Measurements from ENCODE around the gene GOLM1. TPM values are rescaled to one million over a fixed set of nuclear protein-coding genes. Genes with fewer than 3 reads are reported as not detected.

Gene GOLM1
- total RNA-seq, 1 donor from 2014 or later, result 21.6 TPM

DNA sequence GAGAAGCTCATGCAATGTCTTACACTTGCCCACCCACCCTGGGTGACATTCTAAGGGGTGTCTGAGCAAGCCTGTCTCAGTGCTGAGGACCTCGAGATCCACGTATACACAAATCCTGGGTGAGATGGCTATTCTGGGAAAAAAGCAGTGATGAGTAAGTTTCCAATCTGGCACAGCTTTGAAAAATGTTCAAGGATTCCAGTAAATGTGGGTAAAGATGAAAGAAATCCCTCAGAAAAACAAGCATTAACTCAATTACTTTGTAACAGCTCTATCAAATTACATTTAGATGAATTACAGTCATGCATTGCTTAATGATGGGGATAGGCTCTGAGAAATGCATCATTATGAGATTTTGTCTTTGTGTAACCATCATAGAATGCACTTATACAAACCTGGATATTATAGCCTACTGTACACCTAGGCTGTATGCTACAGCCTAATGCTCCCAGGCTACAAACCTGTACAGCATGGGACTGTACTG lies 26.9 kb downstream of the GOLM1 start:
- FAIRE-seq, result no peak
- Histone ChIP-seq H3K4me3 (ENCODE audit: low read depth, low read length) (no peak overlapping the region), H3K36me3 (ENCODE audit: control insufficient read depth, insufficient read depth, low read length) (peaks cover 2% of the 10 kb centered on the region), H3K27me3 (ENCODE audit: control insufficient read depth, insufficient read depth, low read length) (no peaks in the 10 kb centered on the region)
- TF ChIP-seq CTCF (IDR thresholded peaks at IDR 0.05; ENCODE audit: insufficient read depth, low read length, severe bottlenecking), result no peak
- DNase-seq (ENCODE audit: low read depth), result no peak

DNA sequence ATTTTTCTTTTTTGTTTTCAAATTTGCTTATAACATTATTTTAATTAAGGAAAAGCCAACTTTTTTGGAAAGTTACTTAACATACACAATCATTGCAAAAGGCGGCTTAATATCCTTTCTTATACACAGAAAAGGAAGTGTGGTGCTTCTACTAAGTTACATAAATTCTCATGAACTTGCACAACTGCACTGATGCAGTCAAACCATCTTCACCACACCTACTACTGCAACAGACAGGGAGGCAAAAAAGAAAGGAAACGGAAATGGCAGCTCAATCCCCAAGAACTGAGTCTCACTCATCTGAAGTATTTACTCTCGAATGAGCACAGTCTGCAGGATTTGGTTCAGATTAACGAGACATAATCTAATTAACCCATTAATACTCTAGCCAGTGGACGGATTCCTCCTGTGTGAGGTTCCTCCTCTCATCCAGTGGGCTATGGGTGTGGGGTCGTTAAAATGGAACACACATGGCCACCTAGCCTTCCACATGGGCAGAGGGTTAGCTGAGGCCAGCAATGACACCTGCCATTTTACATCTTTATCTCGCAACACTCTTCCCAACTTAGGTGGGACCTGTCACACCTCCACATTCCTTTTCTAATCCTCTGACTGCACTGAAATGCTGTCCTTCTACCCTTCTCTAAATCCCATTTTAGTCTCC lies 30.0 kb downstream of the GOLM1 start:
- Histone ChIP-seq H3K36me3 (ENCODE audit: control insufficient read depth, insufficient read depth, low read length) (no peaks in the 10 kb centered on the region), H3K4me3 (ENCODE audit: low read depth, low read length) (no peak overlapping the region), H3K27me3 (ENCODE audit: control insufficient read depth, insufficient read depth, low read length) (no peaks in the 10 kb centered on the region)
- TF ChIP-seq CTCF (IDR thresholded peaks at IDR 0.05; ENCODE audit: insufficient read depth, low read length, severe bottlenecking), result no peak
- no peak for DNase-seq (ENCODE audit: low read depth)
- FAIRE-seq, result no peak

GRCh38 chr9:86064220-86064619 lies 35.1 kb downstream of the GOLM1 start:
- FAIRE-seq, result no peak
- no peak overlapping the region for H3K4me3 ChIP-seq (ENCODE audit: low read depth, low read length)
- no peak for TF ChIP-seq CTCF (IDR thresholded peaks at IDR 0.05; ENCODE audit: insufficient read depth, low read length, severe bottlenecking)
- no peaks in the 10 kb centered on the region for H3K36me3 ChIP-seq (ENCODE audit: control insufficient read depth, insufficient read depth, low read length)
- no peak for DNase-seq (ENCODE audit: low read depth)
- H3K27me3 ChIP-seq (ENCODE audit: control insufficient read depth, insufficient read depth, low read length), result no peaks in the 10 kb centered on the region

DNA sequence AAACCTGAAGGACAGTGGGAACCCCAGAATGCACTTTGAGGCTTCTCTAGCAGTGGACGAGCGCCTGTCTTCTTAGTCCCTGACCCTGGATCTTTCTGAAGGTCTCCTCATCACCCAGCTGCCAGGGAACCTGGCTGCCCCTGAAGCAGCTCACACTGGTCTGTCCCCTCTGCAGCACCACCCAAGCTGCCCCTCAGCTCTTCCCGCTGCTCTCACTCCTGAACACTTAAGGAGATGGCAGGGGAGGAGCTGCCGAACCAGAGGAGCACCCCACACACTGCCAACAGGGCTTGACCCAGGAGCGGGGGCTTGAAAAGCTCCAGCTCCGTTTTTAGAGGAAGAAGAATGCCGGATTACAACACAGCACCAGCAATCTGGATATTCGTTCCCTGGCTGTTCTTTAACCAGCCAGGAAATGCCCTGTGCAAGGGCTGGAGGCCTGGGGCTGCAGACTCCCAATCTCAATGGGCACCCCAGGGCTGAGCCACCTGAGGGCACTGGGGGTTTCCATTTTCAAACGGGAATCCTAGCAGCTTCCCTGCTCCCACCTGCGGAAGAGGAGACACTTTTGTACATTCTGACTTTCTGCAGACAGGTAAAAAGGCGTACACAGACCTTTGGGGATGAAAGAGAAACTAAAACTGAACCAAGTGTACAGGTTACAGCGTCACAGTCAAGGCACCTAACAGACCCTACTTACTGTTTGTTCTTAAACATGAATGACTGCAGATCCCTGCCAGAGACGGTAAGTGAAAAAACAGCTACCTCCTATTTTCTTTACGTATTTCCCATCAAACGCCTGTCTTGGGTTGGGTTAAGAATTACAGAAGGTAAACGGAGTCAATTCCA lies 36.3 kb downstream of the GOLM1 start:
- H3K27me3 ChIP-seq (ENCODE audit: control insufficient read depth, insufficient read depth, low read length), result no peaks in the 10 kb centered on the region
- no peak for TF ChIP-seq CTCF (IDR thresholded peaks at IDR 0.05; ENCODE audit: insufficient read depth, low read length, severe bottlenecking)
- no peak overlapping the region for H3K4me3 ChIP-seq (ENCODE audit: low read depth, low read length)
- H3K36me3 ChIP-seq (ENCODE audit: control insufficient read depth, insufficient read depth, low read length), result no peaks in the 10 kb centered on the region
- DNase-seq (ENCODE audit: low read depth) (no peak), FAIRE-seq (no peak)

DNA sequence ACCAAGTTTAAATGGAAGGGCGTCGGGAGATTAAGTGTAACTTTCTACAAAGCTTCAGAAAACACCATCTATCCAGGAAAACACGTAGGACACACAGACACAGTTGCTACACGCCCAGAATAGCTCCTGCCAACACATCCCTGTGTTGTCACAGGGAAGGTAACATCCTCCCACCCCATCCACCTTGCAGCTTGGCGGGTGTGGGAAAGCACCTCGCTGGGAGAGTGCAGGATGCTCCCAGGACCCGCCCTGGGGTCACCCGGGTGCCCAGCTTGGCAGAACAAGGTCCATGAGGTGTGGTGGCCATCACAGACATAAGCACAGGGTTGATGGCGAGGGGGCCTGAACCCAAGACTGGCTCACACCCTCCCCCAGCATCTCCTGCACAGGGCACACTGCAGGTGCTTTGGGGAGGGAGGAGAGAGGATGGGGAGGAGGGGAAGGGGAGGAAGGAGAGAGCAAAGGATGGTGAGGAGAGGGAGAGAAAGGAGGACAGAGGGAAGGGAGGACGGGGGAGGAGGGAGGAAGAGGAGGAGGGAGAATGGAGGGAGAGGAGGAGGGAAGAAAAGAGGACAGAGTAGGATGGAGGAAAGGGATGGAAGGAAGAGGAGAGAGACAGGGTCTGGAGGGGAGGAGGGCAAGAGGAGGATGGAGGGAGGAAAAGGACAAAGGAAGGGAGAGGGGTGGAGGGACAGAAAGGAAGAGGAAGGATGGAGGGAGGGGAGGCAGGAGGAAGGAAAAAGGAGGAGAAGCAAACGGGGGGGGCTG lies 37.2 kb downstream of the GOLM1 start:
- DNase-seq (ENCODE audit: low read depth) (no peak), FAIRE-seq (no peak)

More for the DNA sequence above, 37.2 kb downstream of the GOLM1 start:
- Histone ChIP-seq H3K27me3 (ENCODE audit: control insufficient read depth, insufficient read depth, low read length) (no peaks in the 10 kb centered on the region), H3K36me3 (ENCODE audit: control insufficient read depth, insufficient read depth, low read length) (no peaks in the 10 kb centered on the region), H3K4me3 (ENCODE audit: low read depth, low read length) (no peak overlapping the region)
- TF ChIP-seq CTCF (IDR thresholded peaks at IDR 0.05; ENCODE audit: insufficient read depth, low read length, severe bottlenecking), result no peak
